HG03354 (cell line): ENCODE measurements around the gene NPLOC4.
A peak's percentile ranks its signal among the peaks of the same experiment; 100 is the strongest.

Source experiments
- ATAC-seq: cut with Tn5 transposase; IDR thresholded peaks from one replicate; pipeline ENCODE4 v1.9.1; 2021; ENCODE audit warnings: mild to moderate bottlenecking; ENCODE audit not compliant: unreplicated experiment, poor library complexity, severe bottlenecking

Gene NPLOC4

DNA sequence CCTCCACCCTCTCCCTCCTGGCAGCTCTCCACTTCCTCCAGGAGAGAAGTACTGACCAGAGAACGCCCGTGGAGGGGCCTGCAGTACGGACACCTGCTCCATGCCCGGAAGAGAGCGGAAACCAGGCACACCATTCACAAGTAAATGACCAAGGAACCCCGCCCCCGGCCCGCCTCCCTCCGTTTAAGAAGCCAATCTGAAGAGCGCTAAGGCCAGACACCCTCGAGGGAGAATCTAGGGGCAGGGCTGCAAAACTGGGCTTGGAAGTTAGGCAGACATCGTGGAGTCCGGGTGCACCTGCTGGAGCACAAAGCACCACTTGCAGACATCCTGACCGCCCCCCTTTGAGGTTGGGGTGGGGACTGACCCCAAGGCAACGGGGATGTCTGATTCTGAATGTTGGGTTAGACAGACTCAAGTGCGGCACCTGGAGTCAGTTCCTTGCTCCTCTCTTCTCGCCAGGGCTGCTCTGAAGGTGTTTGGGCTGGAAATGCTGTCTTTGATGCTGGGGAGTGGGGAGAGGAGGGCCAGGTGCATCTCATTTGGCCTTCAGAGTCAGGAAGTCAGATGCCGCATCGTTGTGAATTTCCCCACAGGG, 83.8 kb downstream of the NPLOC4 start:
- peak; percentile 52 for ATAC-seq

GRCh38 chr17:81552244-81553017, 84.5 kb downstream of the NPLOC4 start, which contains the start of gene FAAP100:
FAAP100 (minus strand) TSS chr17:81552353; CDS start chr17:81552330, 23 bp downstream.
- ATAC-seq: peak; percentile 50

DNA sequence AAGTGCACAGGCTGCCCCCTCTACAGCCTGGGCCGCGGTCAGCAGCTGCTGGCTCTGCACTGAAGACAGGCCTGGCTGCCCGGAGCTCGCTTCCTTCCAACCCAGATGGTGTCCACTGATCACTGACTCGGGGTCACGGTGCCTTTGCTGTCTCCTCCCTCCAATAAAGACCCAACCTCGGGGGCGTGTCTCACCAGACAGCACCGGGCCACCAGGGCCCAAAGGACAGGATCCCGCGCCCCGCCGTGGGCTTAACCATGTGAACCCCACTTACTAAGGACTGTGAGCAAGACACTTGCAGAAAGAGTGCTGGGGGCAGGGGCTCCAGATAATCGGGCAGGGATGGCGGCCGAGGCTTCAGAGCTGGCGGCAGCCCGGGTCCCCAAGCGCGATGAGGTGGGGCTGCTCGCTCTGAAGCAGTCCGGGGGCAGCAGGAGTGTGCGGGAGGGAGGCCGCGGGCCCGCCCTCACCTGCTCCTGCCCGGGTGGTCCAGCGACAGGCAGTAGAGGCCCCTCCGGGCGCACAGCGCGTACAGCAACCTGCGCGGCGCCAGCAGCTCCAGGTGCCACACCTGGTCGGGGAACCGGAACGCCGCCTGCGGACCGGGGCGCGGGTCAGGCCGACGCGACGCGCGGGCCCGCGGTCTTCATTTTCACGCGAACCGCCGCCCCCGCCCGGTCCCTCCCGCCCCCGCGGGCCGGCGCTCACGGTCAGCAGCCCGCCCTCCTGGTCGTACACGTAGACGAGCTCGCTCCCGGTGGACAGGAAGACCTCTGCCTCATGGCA, 85.3 kb downstream of the NPLOC4 start:
- peak; percentile 3 for ATAC-seq

GRCh38 chr17:81550830-81551457, 86.0 kb downstream of the NPLOC4 start:
- ATAC-seq: no peak

- ATAC-seq: no peak
Measured at GRCh38 chr17:81550285-81550684, 86.6 kb downstream of the NPLOC4 start.

DNA sequence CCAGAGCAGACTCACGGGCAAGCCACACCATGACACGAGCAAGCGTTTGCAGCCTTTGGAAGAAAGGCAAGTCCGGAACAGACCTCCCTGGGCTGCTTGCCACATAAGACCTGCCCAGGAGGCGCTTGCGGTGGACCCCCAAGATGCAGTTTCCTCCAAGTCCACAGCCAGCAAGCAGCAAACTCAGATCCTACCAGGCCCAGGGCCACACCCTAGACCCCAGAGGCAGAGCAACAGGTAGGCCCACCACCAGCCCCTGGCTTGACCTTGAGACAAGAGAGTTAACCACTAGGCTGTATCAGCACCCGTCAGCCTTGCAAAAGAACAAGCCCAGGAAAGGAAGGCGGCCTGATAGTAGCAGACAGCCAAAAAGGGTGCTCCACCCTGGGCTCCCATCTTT, 87.1 kb downstream of the NPLOC4 start:
- ATAC-seq: no peak

DNA sequence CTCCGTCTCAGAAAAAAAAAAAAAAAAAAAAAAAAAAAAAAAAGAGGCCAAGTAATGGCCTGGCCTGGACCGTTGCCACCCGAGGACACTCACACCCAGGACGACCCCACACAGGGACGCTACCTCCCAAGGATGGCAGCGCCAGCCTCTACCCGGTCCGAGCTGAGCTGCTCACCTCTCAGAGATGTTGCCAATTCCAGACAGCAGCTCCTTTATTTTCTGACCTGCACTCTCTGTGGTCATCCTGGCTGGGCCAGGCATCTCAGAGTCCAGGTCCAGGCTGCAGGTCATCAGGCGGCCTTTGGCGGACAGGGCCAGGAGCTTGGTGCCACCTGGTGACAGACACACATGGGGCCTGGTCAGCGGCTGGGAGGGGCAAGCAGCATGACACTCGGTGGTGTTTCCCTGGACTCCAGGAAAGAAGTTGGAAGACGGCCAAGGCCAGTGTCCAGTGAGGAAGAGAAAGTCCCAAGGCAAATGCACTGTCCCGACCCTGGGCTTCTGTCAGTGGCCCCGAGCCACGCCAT, 87.8 kb downstream of the NPLOC4 start:
- ATAC-seq: no peak

GRCh38 chr17:81547614-81547982, 89.3 kb downstream of the NPLOC4 start:
- ATAC-seq: no peak

DNA sequence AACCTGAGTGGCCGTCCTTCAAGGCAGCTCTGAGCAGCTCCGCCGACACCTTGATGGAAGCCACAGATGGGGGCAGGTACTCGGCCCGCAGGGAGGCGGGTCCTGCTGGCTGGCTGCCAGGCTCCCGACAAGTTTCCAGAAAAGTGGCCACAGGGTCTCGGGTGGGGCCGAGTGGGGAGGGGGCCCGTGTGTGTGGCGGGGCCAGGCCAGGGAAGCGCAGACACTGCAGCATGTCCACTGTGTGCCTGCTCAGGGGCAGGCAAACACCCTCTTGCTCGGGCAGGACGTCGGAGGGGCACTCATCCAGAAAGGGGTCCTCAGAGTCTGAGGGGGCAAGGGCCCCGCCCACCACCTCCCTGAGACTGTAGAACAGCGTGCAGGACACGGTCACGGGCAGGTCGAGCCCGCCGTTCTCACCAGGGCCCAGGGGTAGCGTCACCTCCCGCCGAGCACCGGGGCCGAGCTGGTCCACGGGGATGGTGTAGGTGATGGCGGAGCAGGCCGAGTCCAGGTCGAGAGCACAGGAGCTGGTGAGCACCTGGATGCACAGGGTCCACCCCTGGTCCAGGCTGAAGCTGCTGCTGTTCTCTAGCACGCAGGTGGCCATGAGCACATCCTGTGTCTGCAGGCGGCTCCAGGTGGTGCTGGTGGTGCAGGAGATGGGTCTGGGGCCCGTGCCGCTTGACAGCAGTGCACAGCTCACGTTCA, 89.9 kb downstream of the NPLOC4 start:
- ATAC-seq: no peak

DNA sequence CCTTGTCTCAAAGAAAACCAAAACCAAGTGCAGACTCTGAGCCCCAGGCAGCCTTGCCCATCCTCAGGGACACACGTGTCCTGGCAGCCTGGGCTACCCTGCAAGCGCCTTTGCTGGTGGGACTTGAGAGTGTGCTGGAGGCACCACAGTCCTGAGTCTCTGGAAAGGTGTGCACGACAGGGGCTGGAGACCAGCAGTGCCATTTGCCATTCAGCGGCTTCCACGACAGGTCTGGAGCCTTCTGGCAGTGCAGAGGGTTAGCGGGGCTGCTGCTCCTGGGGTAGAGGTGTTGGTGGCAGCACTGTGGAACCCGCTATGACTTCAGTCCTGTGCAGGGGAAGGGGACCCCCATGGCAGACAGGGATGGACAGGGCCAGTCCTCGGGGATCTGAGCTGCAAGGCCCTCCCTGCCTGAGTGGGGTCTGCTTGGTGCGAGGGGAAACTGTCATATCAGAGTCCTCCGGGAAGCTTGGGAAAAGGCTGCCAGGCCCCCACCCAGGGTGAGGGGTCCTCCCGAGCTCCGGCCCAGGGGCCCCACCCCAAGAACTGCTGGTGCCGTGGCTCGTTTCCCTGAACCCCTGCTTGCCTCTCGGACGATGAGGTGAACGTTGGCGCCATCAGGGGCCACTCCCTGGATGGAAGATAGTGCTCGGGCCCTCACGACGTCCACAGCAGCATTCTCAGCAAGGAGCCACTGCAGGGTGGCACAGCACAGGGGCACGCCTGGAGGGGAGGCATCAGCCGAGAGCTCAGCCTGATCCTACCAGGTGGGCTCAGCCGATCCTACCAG, 91.6 kb downstream of the NPLOC4 start:
- ATAC-seq: no peak

DNA sequence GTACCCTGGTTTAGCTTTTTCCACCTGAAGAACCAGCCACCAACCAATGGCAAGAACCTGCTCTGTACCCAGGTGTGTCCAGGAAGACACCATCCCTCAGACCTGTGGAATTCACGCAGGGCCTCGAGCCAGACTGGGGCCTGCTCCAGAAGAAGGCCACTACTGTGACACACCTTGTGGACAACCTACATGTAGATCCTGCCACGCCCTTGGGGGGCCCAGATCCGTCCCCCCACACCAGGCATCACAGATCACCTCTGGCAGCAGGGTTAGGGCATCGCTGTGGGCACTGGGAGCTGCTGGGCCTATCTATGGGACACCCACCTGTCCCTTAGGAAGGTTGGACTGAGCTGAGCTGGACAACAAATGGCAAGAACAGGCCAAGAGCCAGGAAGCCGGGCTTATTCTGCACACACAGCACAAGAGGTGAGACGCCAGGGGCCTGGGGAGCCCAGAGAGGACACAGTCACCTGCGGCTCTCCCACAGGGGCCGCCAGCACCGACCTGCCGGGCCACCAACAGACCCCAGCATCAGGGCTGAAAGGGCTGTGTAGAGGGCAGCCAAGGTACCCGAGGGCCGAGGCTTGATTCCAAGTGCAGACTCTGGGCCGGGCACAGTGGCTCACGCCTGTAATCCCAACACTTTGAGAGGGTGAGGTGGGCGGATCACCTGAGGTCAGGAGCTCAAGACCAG, 92.5 kb downstream of the NPLOC4 start:
- ATAC-seq: no peak

- ATAC-seq: no peak
Measured at GRCh38 chr17:81543756-81544155, 93.2 kb downstream of the NPLOC4 start.

GRCh38 chr17:81543339-81543675, 93.6 kb downstream of the NPLOC4 start:
- ATAC-seq: no peak

DNA sequence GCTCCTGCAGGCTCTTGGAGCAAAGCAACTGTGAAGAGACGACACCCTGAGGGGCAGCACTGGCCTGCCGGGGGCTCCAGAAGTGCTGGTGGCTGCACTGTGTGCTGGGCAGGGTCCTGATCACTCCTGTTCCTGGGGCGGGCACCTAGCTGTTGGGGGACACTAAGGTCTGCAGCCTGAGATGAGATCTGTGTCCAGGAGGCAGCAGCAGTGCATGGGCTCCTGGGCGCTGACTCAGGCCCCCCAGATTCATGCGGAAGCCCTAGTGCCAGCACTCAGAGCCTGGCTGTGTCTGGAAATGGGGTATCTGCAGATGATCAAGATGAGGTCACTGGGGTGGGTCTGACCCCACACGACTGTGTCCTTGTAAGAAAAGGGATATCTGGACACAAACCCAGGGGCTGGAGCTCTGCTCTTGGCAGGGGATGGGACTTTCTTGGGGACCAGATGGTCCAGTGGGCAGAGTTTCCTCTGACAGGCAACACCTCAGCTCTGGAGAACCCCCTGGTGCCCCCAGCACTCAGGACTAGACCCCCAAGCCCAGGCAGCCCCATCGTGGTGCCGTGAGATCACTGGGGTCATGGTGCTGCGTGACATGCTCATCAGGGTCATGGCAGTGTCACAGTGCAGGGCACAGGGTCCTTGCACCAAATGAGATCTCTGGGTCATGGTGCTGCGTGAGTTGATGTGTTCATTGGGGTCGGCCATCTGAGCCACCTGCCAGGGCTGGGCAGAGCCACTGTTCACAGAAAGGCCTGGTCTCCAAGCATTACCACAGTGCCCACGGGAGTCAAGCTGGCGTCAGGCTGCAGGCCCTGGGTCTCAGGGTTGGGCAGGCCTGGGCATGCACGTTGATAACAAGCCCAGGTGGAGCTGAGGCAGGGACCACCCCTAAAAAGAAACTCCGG, 94.2 kb downstream of the NPLOC4 start:
- no peak for ATAC-seq

DNA sequence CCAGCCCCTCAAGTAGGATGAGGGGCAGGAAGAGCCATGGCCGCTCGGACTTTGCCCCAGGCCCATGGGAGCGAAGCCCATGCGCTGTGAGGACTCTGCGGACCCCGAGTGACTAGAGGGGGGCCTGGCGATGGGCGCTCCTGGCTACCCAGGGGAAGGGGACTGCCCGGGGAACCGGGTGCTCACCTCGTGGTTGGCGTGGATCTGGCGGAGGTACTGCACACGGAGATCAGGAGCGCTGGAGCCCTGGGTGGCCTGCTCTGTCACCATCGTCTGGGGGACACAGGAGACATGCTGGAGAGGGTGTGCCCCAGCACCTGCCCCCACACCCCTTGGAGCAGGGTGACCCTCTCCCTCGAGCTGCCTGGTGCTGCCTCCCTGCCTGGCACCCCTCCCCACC, 95.8 kb downstream of the NPLOC4 start:
- no peak for ATAC-seq

DNA sequence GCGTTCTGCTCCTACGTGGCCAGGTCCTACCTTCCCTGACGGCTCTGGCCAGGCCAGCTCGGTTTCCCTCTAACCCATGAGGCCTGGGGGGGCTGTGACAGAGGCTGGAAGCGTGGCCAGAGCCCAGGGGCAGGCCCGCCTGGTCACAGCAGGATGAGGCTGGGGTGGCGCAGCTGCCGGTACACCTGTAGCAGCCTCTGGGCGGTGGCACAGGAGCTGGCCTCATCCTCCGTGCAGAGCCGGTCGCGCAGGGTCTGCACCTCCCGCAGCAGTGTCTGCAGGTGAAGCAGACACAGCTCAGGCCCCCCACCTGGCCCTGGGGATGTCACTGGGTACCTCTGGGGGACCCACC, 96.3 kb downstream of the NPLOC4 start:
- ATAC-seq: no peak

- no peak for ATAC-seq
Measured at GRCh38 chr17:81539961-81540675, 96.8 kb downstream of the NPLOC4 start.
